Brain microvascular endothelial cell (primary cell): ENCODE data around the gene UGT1A9.
"Not testable (repeated sequence)": the region's sequence is repeated elsewhere in the genome, so short reads cannot be mapped to it uniquely, and the experiment has no call there.

Experiments used
- DNase-seq: peaks from one replicate; pipeline ENCODE4 v3.0.0-alpha.2; 2020
- H3K27ac ChIP-seq: fragments of 250-450 bp; sonication (Bioruptor Pico); 2 replicates; pipeline ENCODE4 v1.5.1; 2020; ENCODE audit warnings: mild to moderate bottlenecking, moderate library complexity
- H3K27me3 ChIP-seq: fragments of 250-450 bp; sonication (Bioruptor Pico); replicated peaks from 2 replicates; pipeline ENCODE4 v1.5.1; 2020; ENCODE audit warnings: mild to moderate bottlenecking
- H3K36me3 ChIP-seq: fragments of 250-450 bp; sonication (Bioruptor Pico); replicated peaks from 2 replicates; pipeline ENCODE4 v1.5.1; 2020; ENCODE audit warnings: mild to moderate bottlenecking
- H3K4me3 ChIP-seq: 2 replicates; pipeline ENCODE4 v1.5.1; 2011; ENCODE audit warnings: low read depth, mild to moderate bottlenecking, control low read depth, low read length, moderate library complexity
- CTCF ChIP-seq: IDR thresholded peaks from 2 replicates; pipeline ENCODE4 v1.5.1; 2011; ENCODE audit warnings: low read depth, mild to moderate bottlenecking, moderate library complexity, low read length, control low read depth, inconsistent platforms; ENCODE audit errors: missing control alignments
- in situ Hi-C: cut with HindIII; loops from 2 replicates; pipeline ENCODE4 v1.10.0; 2017; ENCODE audit warnings: low sequenced_read_pairs, low pct_ligation_motif_present

UGT1A9 gene

GRCh38 chr2:233671290-233672161 is at the start of gene UGT1A9:
TSS of gene UGT1A9 (plus strand) at chr2:233671898. CDS start at chr2:233671935, 37 bp downstream.
- H3K36me3 ChIP-seq = no peaks in the 10 kb centered on the region
- no peak for DNase-seq
- H3K27ac ChIP-seq = no peak within 1 kb of the TSS
- no peak for TF ChIP-seq CTCF
- no peak within 1 kb of the TSS for H3K4me3 ChIP-seq
- H3K27me3 ChIP-seq = no peaks in the 10 kb centered on the region
- in situ Hi-C loops = no loop called here

DNA sequence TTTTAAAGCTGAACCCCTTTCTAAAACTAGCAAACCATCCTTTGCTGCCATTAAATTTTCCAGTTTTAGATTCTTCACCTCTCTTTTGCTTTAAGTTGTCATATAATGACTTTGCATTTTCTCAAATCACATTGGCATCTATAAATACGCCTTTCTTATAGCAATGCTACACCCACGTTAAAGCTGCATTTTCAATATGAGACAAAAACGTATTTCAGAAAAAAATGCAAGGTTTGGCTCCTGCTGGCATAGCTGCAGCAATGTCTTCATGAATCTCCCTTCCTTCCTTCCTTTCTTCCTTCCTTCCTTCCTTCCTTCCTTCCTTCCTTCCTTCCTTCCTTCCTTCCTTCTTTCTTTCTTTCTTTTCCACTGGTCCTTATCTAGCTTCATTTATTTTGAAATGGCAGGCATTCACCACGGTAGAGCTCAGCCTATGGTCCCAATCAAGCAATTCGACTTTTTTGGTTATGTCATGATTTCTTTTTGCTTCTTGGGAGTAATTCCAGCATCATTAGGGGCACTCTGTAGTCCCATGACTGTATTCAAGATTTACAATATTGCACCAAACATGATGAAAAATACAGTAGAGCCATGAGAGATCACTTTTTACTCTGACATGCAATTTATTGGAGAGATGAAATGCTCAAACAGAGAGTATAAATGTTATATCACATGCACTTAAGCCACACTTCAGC is 44.2 kb upstream of the UGT1A9 start:
- no peak for DNase-seq
- H3K27ac ChIP-seq = no peak overlapping the region
- no peak overlapping the region for H3K4me3 ChIP-seq
- TF ChIP-seq CTCF = no peak
- no peaks in the 10 kb centered on the region for H3K36me3 ChIP-seq
- in situ Hi-C loops = no loop called here
- H3K27me3 ChIP-seq = no peaks in the 10 kb centered on the region

- H3K27ac ChIP-seq, H3K4me3 ChIP-seq, H3K27me3 ChIP-seq, in situ Hi-C loops, H3K36me3 ChIP-seq, DNase-seq: not testable (repeated sequence)
These were observed 35.4 kb upstream of the UGT1A9 start, which contains the start of gene UGT1A10 for GRCh38 chr2:233636306-233636705. TSS of gene UGT1A10 (plus strand) at chr2:233636448. CDS start at chr2:233636523, 75 bp downstream.

DNA sequence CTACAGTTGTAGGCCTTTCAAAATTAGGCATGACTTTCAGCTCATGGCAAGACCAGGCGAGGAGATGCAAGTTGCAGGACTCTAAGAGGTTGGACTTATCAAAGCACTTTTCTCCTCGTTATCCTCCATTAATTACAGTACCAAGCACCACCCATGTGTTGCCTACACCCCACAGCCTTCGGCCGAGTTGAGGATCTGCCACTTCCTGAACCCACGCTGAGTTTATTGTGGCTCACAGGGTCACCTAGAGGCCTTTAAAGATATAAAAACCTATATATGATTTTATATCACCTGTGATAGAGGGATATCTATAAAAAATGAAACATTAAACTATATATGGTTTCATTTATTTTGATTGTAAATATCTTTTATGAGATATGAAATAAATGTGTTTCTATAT is 32.9 kb upstream of the UGT1A9 start:
- H3K4me3 ChIP-seq = no peak overlapping the region
- no peak overlapping the region for H3K27ac ChIP-seq
- H3K36me3 ChIP-seq = no peaks in the 10 kb centered on the region
- no peak for DNase-seq
- TF ChIP-seq CTCF = no peak
- in situ Hi-C loops = no loop called here
- no peaks in the 10 kb centered on the region for H3K27me3 ChIP-seq

GRCh38 chr2:233639860-233640259 is 31.8 kb upstream of the UGT1A9 start:
- in situ Hi-C loops = no loop called here
- H3K27me3 ChIP-seq = no peaks in the 10 kb centered on the region
- no peak for TF ChIP-seq CTCF
- H3K4me3 ChIP-seq = no peak overlapping the region
- no peak for DNase-seq
- no peaks in the 10 kb centered on the region for H3K36me3 ChIP-seq
- no peak overlapping the region for H3K27ac ChIP-seq

- Histone ChIP-seq H3K27ac (no peak overlapping the region), H3K36me3 (no peaks in the 10 kb centered on the region), H3K27me3 (no peaks in the 10 kb centered on the region), H3K4me3 (no peak overlapping the region)
- DNase-seq = no peak
- in situ Hi-C loops = no loop called here
- TF ChIP-seq CTCF = peak; percentile 55
These were observed 28.6 kb upstream of the UGT1A9 start for GRCh38 chr2:233643128-233643527.

DNA sequence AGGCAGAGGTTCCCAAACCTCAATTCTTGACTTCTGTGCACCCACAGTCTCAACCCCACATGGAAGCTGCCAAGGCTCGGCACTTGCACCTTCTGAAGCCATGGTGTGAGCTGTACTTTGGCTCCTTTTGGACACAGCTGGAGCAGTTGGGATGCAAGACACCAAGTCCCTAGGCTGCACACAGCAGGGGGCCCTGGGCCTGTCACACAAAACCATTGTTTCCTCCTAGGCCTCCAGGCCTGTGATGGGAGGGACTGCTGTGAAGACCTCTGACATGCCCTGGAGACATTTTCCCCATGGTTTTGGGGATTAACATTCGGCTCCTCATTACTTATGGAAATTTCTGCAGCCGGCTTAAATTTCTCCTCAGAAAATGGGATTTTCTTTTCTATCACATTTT is 25.7 kb upstream of the UGT1A9 start:
- in situ Hi-C loops, H3K36me3 ChIP-seq, DNase-seq, H3K4me3 ChIP-seq, H3K27ac ChIP-seq, H3K27me3 ChIP-seq: not testable (repeated sequence)
